H9 (cell line): ENCODE results near the gene BMERB1. TPM values are rescaled to one million over a fixed set of nuclear protein-coding genes. Genes with fewer than 3 reads are reported as not detected.

Experiments
- DNase-seq: peaks from one replicate; pipeline ENCODE4 v3.0.0-alpha.2; 2017
- H2AFZ ChIP-seq: one replicate; pipeline ENCODE4 v1.6.1; 2013; ENCODE audit warnings: mild to moderate bottlenecking, low read length, control low read depth, moderate library complexity
- H2AK5ac ChIP-seq: 2 replicates; pipeline ENCODE4 v1.6.1; 2013; ENCODE audit warnings: low read length, control low read depth, mixed read lengths; ENCODE audit not compliant: insufficient read length
- H2BK120ac ChIP-seq: one replicate; pipeline ENCODE4 v1.6.1; 2013; ENCODE audit warnings: low read depth, mild to moderate bottlenecking, low read length, control low read depth, inconsistent platforms; ENCODE audit not compliant: poor library complexity, severe bottlenecking
- H2BK12ac ChIP-seq: 2 replicates; pipeline ENCODE4 v1.6.1; 2013; ENCODE audit warnings: low read length, control low read depth, mixed read lengths, low read depth; ENCODE audit not compliant: insufficient read length
- H2BK15ac ChIP-seq: 2 replicates; pipeline ENCODE4 v1.6.1; 2013; ENCODE audit warnings: low read depth, low read length, control low read depth
- H2BK20ac ChIP-seq: one replicate; pipeline ENCODE4 v1.6.1; 2013; ENCODE audit warnings: low read depth, mild to moderate bottlenecking, low read length, control low read depth, inconsistent platforms; ENCODE audit not compliant: poor library complexity, severe bottlenecking
- H2BK5ac ChIP-seq: 2 replicates; pipeline ENCODE4 v1.6.1; 2013; ENCODE audit warnings: low read length, control low read depth, mixed read lengths; ENCODE audit not compliant: insufficient read length
- H3K14ac ChIP-seq: 2 replicates; pipeline ENCODE4 v1.6.1; 2013; ENCODE audit warnings: low read length, control low read depth; ENCODE audit not compliant: insufficient read depth
- H3K18ac ChIP-seq: 2 replicates; pipeline ENCODE4 v1.6.1; 2013; ENCODE audit warnings: low read depth, mild to moderate bottlenecking, mixed read lengths, low read length, control low read depth; ENCODE audit not compliant: insufficient read length
- H3K23ac ChIP-seq: 2 replicates; pipeline ENCODE4 v1.6.1; 2013; ENCODE audit warnings: low read length, control low read depth, mixed read lengths, low read depth; ENCODE audit not compliant: insufficient read length
- H3K23me2 ChIP-seq: 2 replicates; pipeline ENCODE4 v1.6.1; 2013; ENCODE audit warnings: low read depth, mild to moderate bottlenecking, mixed read lengths, low read length, control low read depth; ENCODE audit not compliant: insufficient read length, poor library complexity, severe bottlenecking
- H3K27ac ChIP-seq: 2 replicates; pipeline ENCODE4 v1.5.1; 2013; ENCODE audit warnings: low read length, control low read depth, mixed read lengths, low read depth; ENCODE audit not compliant: insufficient read length
- H3K27me3 ChIP-seq: 2 replicates; pipeline ENCODE4 v1.6.1; 2013; ENCODE audit warnings: low read length, control low read depth, inconsistent platforms; ENCODE audit not compliant: insufficient read depth
- H3K4ac ChIP-seq: 2 replicates; pipeline ENCODE4 v1.6.1; 2013; ENCODE audit warnings: low read depth, mild to moderate bottlenecking, control low read depth, inconsistent platforms, low read length, moderate library complexity
- H3K4me1 ChIP-seq: 2 replicates; pipeline ENCODE4 v1.6.1; 2013; ENCODE audit warnings: low read length, control low read depth, inconsistent platforms; ENCODE audit not compliant: insufficient read depth
- H3K4me2 ChIP-seq: 2 replicates; pipeline ENCODE4 v1.6.1; 2013; ENCODE audit warnings: low read length, control low read depth, mixed read lengths; ENCODE audit not compliant: insufficient read length, insufficient read depth
- H3K56ac ChIP-seq: 2 replicates; pipeline ENCODE4 v1.6.1; 2013; ENCODE audit warnings: low read depth, mild to moderate bottlenecking, mixed read lengths, low read length, control low read depth; ENCODE audit not compliant: insufficient read length
- H3K79me1 ChIP-seq: 2 replicates; pipeline ENCODE4 v1.6.1; 2013; ENCODE audit warnings: low read depth, mild to moderate bottlenecking, moderate library complexity, low read length, control low read depth, inconsistent platforms; ENCODE audit not compliant: insufficient read depth, poor library complexity, severe bottlenecking
- H3K79me2 ChIP-seq: 2 replicates; pipeline ENCODE4 v1.6.1; 2013; ENCODE audit warnings: low read length, control low read depth, inconsistent platforms; ENCODE audit not compliant: insufficient read depth
- H3K9ac ChIP-seq: 2 replicates; pipeline ENCODE4 v1.6.1; 2013; ENCODE audit warnings: low read length, control low read depth, mixed read lengths; ENCODE audit not compliant: insufficient read length; ENCODE audit errors: extremely low read depth
- H3K9me3 ChIP-seq: one replicate; pipeline ENCODE4 v1.6.1; 2013; ENCODE audit warnings: low read depth, low read length, inconsistent platforms; ENCODE audit not compliant: control insufficient read depth
- H3T11ph ChIP-seq: one replicate; pipeline ENCODE4 v1.6.1; 2013; ENCODE audit warnings: mild to moderate bottlenecking, low read length, control low read depth, inconsistent platforms
- H4K20me1 ChIP-seq: one replicate; pipeline ENCODE4 v1.6.1; 2013; ENCODE audit not compliant: control insufficient read depth, insufficient read length, insufficient read depth
- H4K5ac ChIP-seq: 2 replicates; pipeline ENCODE4 v1.6.1; 2013; ENCODE audit warnings: low read depth, mild to moderate bottlenecking, mixed read lengths, low read length, control low read depth; ENCODE audit not compliant: insufficient read length
- H4K8ac ChIP-seq: replicated peaks from 2 replicates; pipeline ENCODE4 v1.6.1; 2013; ENCODE audit warnings: low read length, control low read depth, mixed read lengths, low read depth; ENCODE audit not compliant: insufficient read length
- H4K91ac ChIP-seq: 2 replicates; pipeline ENCODE4 v1.6.1; 2013; ENCODE audit warnings: low read depth, mild to moderate bottlenecking, moderate library complexity, mixed read lengths, low read length, control low read depth; ENCODE audit not compliant: insufficient read length
- H3K27ac Mint-ChIP-seq, 3 experiments: 2 replicates in 2 of 3; 3 replicates in 1 of 3; pipeline ENCODE4 v1.8.0; 2020 to 2021; ENCODE audit warnings: mixed read lengths in 3 of 3, mild to moderate bottlenecking in 1 of 3, moderate library complexity in 1 of 3
- H3K27me3 Mint-ChIP-seq: 2 replicates; pipeline ENCODE4 v1.8.0; 2021; ENCODE audit warnings: low read depth, mild to moderate bottlenecking, moderate library complexity, mixed read lengths
- H3K36me3 Mint-ChIP-seq, 3 experiments: 2 replicates in 2 of 3; 3 replicates in 1 of 3; pipeline ENCODE4 v1.8.0; 2020 to 2021; ENCODE audit warnings: low read depth in 3 of 3, mixed read lengths in 3 of 3; ENCODE audit not compliant: insufficient read depth in 1 of 3
- H3K4me1 Mint-ChIP-seq, 2 experiments: 2 replicates each; pipeline ENCODE4 v1.8.0; 2020; ENCODE audit warnings: mixed read lengths in 2 of 2
- H3K4me3 Mint-ChIP-seq, 2 experiments: 2 replicates in 1 of 2; 3 replicates in 1 of 2; pipeline ENCODE4 v1.8.0; 2020 to 2021; ENCODE audit warnings: mild to moderate bottlenecking in 2 of 2, mixed read lengths in 2 of 2, moderate library complexity in 1 of 2
- H3K9me3 Mint-ChIP-seq, 2 experiments: 2 replicates in 1 of 2; 3 replicates in 1 of 2; pipeline ENCODE4 v1.8.0; 2020; ENCODE audit warnings: mild to moderate bottlenecking in 2 of 2, mixed read lengths in 2 of 2, moderate library complexity in 1 of 2
- CTCF ChIP-seq: fragments of 200-600 bp; sonication (generic); conservative IDR thresholded peaks from 3 replicates; pipeline ENCODE4 v1.8.0; 2021; ENCODE audit warnings: antibody characterized with exemption, mild to moderate bottlenecking
- WGBS: extraction: QIAGEN DNeasy Blood & Tissue Kit; methylation state at CpG from one replicate; pipeline ENCODE4 v1.1.7; 2013; ENCODE audit warnings: missing lambda C conversion rate, low lambda C conversion rate, mixed read lengths; ENCODE audit not compliant: insufficient read length; ENCODE audit errors: extremely low coverage; 5-methylcytosine and 5-hydroxymethylcytosine counted together
- total RNA-seq: library from RNA; stranded (reverse); gene quantifications from 2 replicates; pipeline ENCODE4 v1.2.1, GENCODE V29; 2021

Gene BMERB1
- total RNA-seq, 1 experiment from 2014 or later = 19.5 TPM

DNA sequence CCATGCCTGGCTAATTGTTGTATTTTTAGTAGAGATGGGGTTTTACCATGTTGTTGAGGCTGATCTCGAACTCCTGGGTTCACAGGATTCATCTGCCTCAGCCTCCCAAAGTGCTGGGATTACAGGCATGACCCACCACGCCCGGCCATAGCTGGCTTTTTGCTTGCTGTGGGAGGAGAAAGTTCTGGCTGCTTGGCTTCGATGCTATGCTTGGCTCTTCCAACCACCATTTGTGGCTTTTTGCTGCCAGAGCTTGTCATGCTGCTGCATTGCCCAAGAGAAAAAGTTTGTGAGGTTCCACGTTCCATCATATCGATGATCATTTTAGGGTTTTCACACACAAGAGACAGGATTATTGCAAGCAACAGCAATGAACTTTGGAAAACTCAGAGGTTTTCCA lies 16.2 kb downstream of the BMERB1 start:
- Mint-ChIP-seq H3K27me3 (no peaks in the 10 kb centered on the region), H3K4me3 (no peak overlapping the region), H3K27ac (no peak overlapping the region; a peak in 1 of 7 replicates), H3K4me1 (peaks cover 0 to 5% of the 10 kb centered on the region in 2 experiments; a peak in 1 of 4 replicates), H3K9me3 (no peaks in the 10 kb centered on the region), H3K36me3 (no peaks in the 10 kb centered on the region; a peak in 2 of 7 replicates)
- H3K4me1 ChIP-seq = no peaks in the 10 kb centered on the region
- H3K9ac ChIP-seq = no peak overlapping the region
- no peak overlapping the region for H4K8ac ChIP-seq
- H2BK20ac ChIP-seq = no peak overlapping the region
- H3K79me2 ChIP-seq = no peaks in the 10 kb centered on the region
- H2BK12ac ChIP-seq = no peak overlapping the region
- H3K27ac ChIP-seq = no peak overlapping the region
- no peak for DNase-seq
- no peak overlapping the region for H3K56ac ChIP-seq
- H3K18ac ChIP-seq = no peak overlapping the region
- no peak overlapping the region for H4K91ac ChIP-seq
- H4K20me1 ChIP-seq = no peaks in the 10 kb centered on the region
- WGBS = no CpG with 5 or more reads among the region's 6 CpGs
- no peak overlapping the region for H2AFZ ChIP-seq
- H2AK5ac ChIP-seq = no peak overlapping the region
- no peaks in the 10 kb centered on the region for H3K27me3 ChIP-seq
- TF ChIP-seq CTCF = no peak
- H3K4me2 ChIP-seq = no peak overlapping the region
- no peak overlapping the region for H3K23ac ChIP-seq
- H4K5ac ChIP-seq = no peak overlapping the region
- H3K14ac ChIP-seq = no peak overlapping the region
- no peak overlapping the region for H2BK120ac ChIP-seq
- H3K9me3 ChIP-seq = no peaks in the 10 kb centered on the region
- no peaks in the 10 kb centered on the region for H3K79me1 ChIP-seq
- no peak overlapping the region for H2BK5ac ChIP-seq
- H3K23me2 ChIP-seq = no peaks in the 10 kb centered on the region
- no peak overlapping the region for H3K4ac ChIP-seq
- H3T11ph ChIP-seq = no peak overlapping the region
- no peak overlapping the region for H2BK15ac ChIP-seq
